Stimulated activated CD4-positive, alpha-beta T cell treated with anti-CD3 and anti-CD28 coated beads, Interleukin-1b, Interleukin-23, amount 100 ng/mL, for 1 hour (primary cell): ENCODE data around the gene BMAL1.
"Not testable (repeated sequence)": the region's sequence is repeated elsewhere in the genome, so short reads cannot be mapped to it uniquely, and the experiment has no call there.

ENCODE experiments used
- DNase-seq, 2 donors: peaks; one replicate each; pipeline ENCODE4 v3.0.0-alpha.2; 2020; ENCODE audit warnings: low read depth in 2 of 2

The BMAL1 gene

GRCh38 chr11:13380731-13381130, 103.1 kb downstream of the BMAL1 start:
- DNase-seq, result no peak

GRCh38 chr11:13382751-13383150, 105.2 kb downstream of the BMAL1 start:
- DNase-seq, result no peak

GRCh38 chr11:13384908-13385640, 107.5 kb downstream of the BMAL1 start:
- no peak for DNase-seq

- no peak for DNase-seq
These were observed 109.0 kb downstream of the BMAL1 start for GRCh38 chr11:13386567-13386966.

GRCh38 chr11:13388741-13389140, 111.2 kb downstream of the BMAL1 start:
- no peak for DNase-seq

GRCh38 chr11:13391217-13391616, 113.6 kb downstream of the BMAL1 start:
- no peak for DNase-seq

GRCh38 chr11:13398335-13398734, 120.7 kb downstream of the BMAL1 start:
- not testable (repeated sequence) for DNase-seq

- no peak for DNase-seq
These were observed 127.6 kb downstream of the BMAL1 start for GRCh38 chr11:13405220-13405619.

GRCh38 chr11:13415201-13415600, 137.6 kb downstream of the BMAL1 start:
- DNase-seq, result no peak

- DNase-seq, result no peak
These were observed 144.0 kb downstream of the BMAL1 start for GRCh38 chr11:13421561-13421960.

GRCh38 chr11:13423372-13423771, 145.8 kb downstream of the BMAL1 start:
- no peak for DNase-seq

- DNase-seq, result no peak
These were observed 149.8 kb downstream of the BMAL1 start for GRCh38 chr11:13427440-13427839.

GRCh38 chr11:13429288-13429687, 151.7 kb downstream of the BMAL1 start:
- no peak for DNase-seq

- no peak for DNase-seq
These were observed 152.2 kb downstream of the BMAL1 start for GRCh38 chr11:13429836-13430235.

GRCh38 chr11:13433437-13433836, 155.8 kb downstream of the BMAL1 start:
- no peak for DNase-seq

- no peak for DNase-seq
These were observed 156.9 kb downstream of the BMAL1 start for GRCh38 chr11:13434247-13435205.

- DNase-seq, result not testable (repeated sequence)
These were observed 159.2 kb downstream of the BMAL1 start for GRCh38 chr11:13436836-13437235.
